ENCODE measurements around the gene MAP1A. TPM values are rescaled to one million over a fixed set of nuclear protein-coding genes. Genes with fewer than 3 reads are reported as not detected.

Gene MAP1A
- polyA plus RNA-seq, 6 donors from 2014 or later = 0.03 to 0.29 (median 0.05) TPM; not detected in 3

- peaks cover 26 to 54% (median 33%) of the 10 kb centered on the region in 3 donors for H3K27me3 Mint-ChIP-seq
- peaks cover 28 to 34% (median 33%) of the 10 kb centered on the region in 3 donors for H3K4me1 Mint-ChIP-seq
- H3K36me3 Mint-ChIP-seq = no peaks in the 10 kb centered on the region
- peak overlapping the region in 2 of 6 donors; percentile 4 to 47 for H3K27ac Mint-ChIP-seq
- DNase-seq (no peak), ATAC-seq (ENCODE audit: low read depth in 2 of 2) (no peak)
- H3K9me3 Mint-ChIP-seq = no peaks in the 10 kb centered on the region
- H3K4me3 Mint-ChIP-seq = no peak overlapping the region
Observed at GRCh38 chr15:43515741-43516140, 1.7 kb upstream of the MAP1A start.

- peak overlapping the region in 1 of 8 donors; percentile 67 for H3K4me3 Mint-ChIP-seq
- no peaks in the 10 kb centered on the region for H3K36me3 Mint-ChIP-seq
- H3K27ac Mint-ChIP-seq = peak overlapping the region in 1 of 6 donors; percentile 37
- H3K4me1 Mint-ChIP-seq = peaks cover 26 to 30% (median 30%) of the 10 kb centered on the region in 3 donors
- H3K27me3 Mint-ChIP-seq = peaks cover 26 to 54% (median 33%) of the 10 kb centered on the region in 3 donors
- DNase-seq (no peak), ATAC-seq (ENCODE audit: low read depth in 2 of 2) (no peak)
- no peaks in the 10 kb centered on the region for H3K9me3 Mint-ChIP-seq
Observed at GRCh38 chr15:43516185-43516584, 1.2 kb upstream of the MAP1A start.

GRCh38 chr15:43516801-43517353 lies 531 bp upstream of the MAP1A start:
- H3K27me3 Mint-ChIP-seq = peaks cover 26 to 51% (median 33%) of the 10 kb centered on the region in 3 donors
- peak overlapping the region in 4 of 8 donors; percentile 42 to 74 (median 56) for H3K4me3 Mint-ChIP-seq
- peaks cover 21 to 25% (median 24%) of the 10 kb centered on the region in 3 donors for H3K4me1 Mint-ChIP-seq
- ATAC-seq (ENCODE audit: low read depth in 2 of 2) (no peak), DNase-seq (no peak)
- no peaks in the 10 kb centered on the region for H3K36me3 Mint-ChIP-seq
- no peaks in the 10 kb centered on the region for H3K9me3 Mint-ChIP-seq
- H3K27ac Mint-ChIP-seq = peak overlapping the region in 1 of 6 donors; percentile 57

GRCh38 chr15:43518197-43518761 lies 871 bp downstream of the MAP1A start:
- ATAC-seq (ENCODE audit: low read depth in 2 of 2) (peak; percentile 69 to 71), DNase-seq (no peak)
- H3K4me1 Mint-ChIP-seq = peaks cover 21 to 25% (median 24%) of the 10 kb centered on the region in 3 donors
- H3K36me3 Mint-ChIP-seq = no peaks in the 10 kb centered on the region
- peak overlapping the region in 7 of 8 donors; percentile 72 to 86 (median 75) for H3K4me3 Mint-ChIP-seq
- peak overlapping the region in 4 of 6 donors; percentile 57 to 94 (median 72) for H3K27ac Mint-ChIP-seq
- peaks cover 24 to 51% (median 26%) of the 10 kb centered on the region in 3 donors for H3K27me3 Mint-ChIP-seq
- no peaks in the 10 kb centered on the region for H3K9me3 Mint-ChIP-seq

- Mint-ChIP-seq H3K27ac (peak overlapping the region in 1 of 6 donors; percentile 42), H3K4me3 (peak overlapping the region in 4 of 8 donors; percentile 11 to 75 (median 60)), H3K9me3 (no peaks in the 10 kb centered on the region), H3K4me1 (peaks cover 21 to 25% (median 24%) of the 10 kb centered on the region in 3 donors), H3K36me3 (no peaks in the 10 kb centered on the region), H3K27me3 (peaks cover 24 to 51% (median 26%) of the 10 kb centered on the region in 3 donors)
- DNase-seq = no peak
- ATAC-seq (ENCODE audit: low read depth in 2 of 2) = peak in 1 of 2 donors; percentile 22
Observed at GRCh38 chr15:43519196-43519595, 1.8 kb downstream of the MAP1A start.

GRCh38 chr15:43520138-43520537 lies 2.7 kb downstream of the MAP1A start:
- Mint-ChIP-seq H3K4me1 (peaks cover 23 to 25% (median 25%) of the 10 kb centered on the region in 3 donors), H3K9me3 (no peaks in the 10 kb centered on the region)
- ATAC-seq (ENCODE audit: low read depth in 2 of 2) = no peak

GRCh38 chr15:43521419-43521818 lies 4.0 kb downstream of the MAP1A start:
- DNase-seq (no peak), ATAC-seq (ENCODE audit: low read depth in 2 of 2) (no peak)
- Mint-ChIP-seq H3K9me3 (no peaks in the 10 kb centered on the region), H3K27me3 (peaks cover 8 to 41% (median 15%) of the 10 kb centered on the region in 3 donors), H3K27ac (no peak overlapping the region), H3K36me3 (no peaks in the 10 kb centered on the region), H3K4me1 (peaks cover 25 to 26% (median 25%) of the 10 kb centered on the region in 3 donors), H3K4me3 (no peak overlapping the region)

More at GRCh38 chr15:43520138-43520537, 2.7 kb downstream of the MAP1A start:
- H3K27ac Mint-ChIP-seq = no peak overlapping the region
- H3K27me3 Mint-ChIP-seq = peaks cover 21 to 51% (median 24%) of the 10 kb centered on the region in 3 donors
- H3K4me3 Mint-ChIP-seq = no peak overlapping the region
- no peaks in the 10 kb centered on the region for H3K36me3 Mint-ChIP-seq
- DNase-seq = no peak

GRCh38 chr15:43522247-43522646 lies 4.8 kb downstream of the MAP1A start:
- Mint-ChIP-seq H3K27ac (peak overlapping the region in 3 of 6 donors; percentile 31 to 78 (median 46)), H3K4me3 (peak overlapping the region in 1 of 8 donors; percentile 72), H3K36me3 (no peaks in the 10 kb centered on the region), H3K9me3 (no peaks in the 10 kb centered on the region), H3K27me3 (peaks cover 8 to 33% (median 8%) of the 10 kb centered on the region in 3 donors), H3K4me1 (peaks cover 20 to 23% (median 21%) of the 10 kb centered on the region in 3 donors)
- ATAC-seq (ENCODE audit: low read depth in 2 of 2) (no peak), DNase-seq (no peak)

GRCh38 chr15:43523646-43524045 lies 6.2 kb downstream of the MAP1A start:
- Mint-ChIP-seq H3K4me3 (no peak overlapping the region), H3K4me1 (peaks cover 6 to 9% (median 9%) of the 10 kb centered on the region in 3 donors), H3K9me3 (no peaks in the 10 kb centered on the region), H3K27me3 (peaks cover 0 to 19% (median 0%) of the 10 kb centered on the region in 3 donors), H3K27ac (peak overlapping the region in 2 of 6 donors; percentile 32 to 69), H3K36me3 (no peaks in the 10 kb centered on the region)
- no peak for DNase-seq
- no peak for ATAC-seq (ENCODE audit: low read depth in 2 of 2)

GRCh38 chr15:43524254-43524845 lies 6.9 kb downstream of the MAP1A start:
- Mint-ChIP-seq H3K27ac (peak overlapping the region in 3 of 6 donors; percentile 10 to 83 (median 69)), H3K4me1 (peaks cover 0 to 3% (median 3%) of the 10 kb centered on the region in 3 donors), H3K4me3 (no peak overlapping the region), H3K9me3 (no peaks in the 10 kb centered on the region), H3K27me3 (peaks cover 0 to 13% (median 0%) of the 10 kb centered on the region in 3 donors), H3K36me3 (no peaks in the 10 kb centered on the region)
- peak in 1 of 2 donors; percentile 35 for ATAC-seq (ENCODE audit: low read depth in 2 of 2)
- no peak for DNase-seq

- H3K27ac Mint-ChIP-seq = no peak overlapping the region
- H3K9me3 Mint-ChIP-seq = no peaks in the 10 kb centered on the region
- no peak for ATAC-seq (ENCODE audit: low read depth in 2 of 2)
- H3K27me3 Mint-ChIP-seq = peaks cover 0 to 6% (median 0%) of the 10 kb centered on the region in 3 donors
- DNase-seq = no peak
- H3K36me3 Mint-ChIP-seq = no peaks in the 10 kb centered on the region
- H3K4me3 Mint-ChIP-seq = no peak overlapping the region
- H3K4me1 Mint-ChIP-seq = peaks cover 0 to 3% (median 3%) of the 10 kb centered on the region in 3 donors
Observed at GRCh38 chr15:43525131-43525530, 7.7 kb downstream of the MAP1A start.

GRCh38 chr15:43526261-43526930 lies 9.0 kb downstream of the MAP1A start:
- ATAC-seq (ENCODE audit: low read depth in 2 of 2) (no peak), DNase-seq (no peak)
- peaks cover 0 to 3% (median 3%) of the 10 kb centered on the region in 3 donors for H3K4me1 Mint-ChIP-seq
- H3K27me3 Mint-ChIP-seq = peaks cover 0 to 6% (median 0%) of the 10 kb centered on the region in 3 donors
- H3K4me3 Mint-ChIP-seq = no peak overlapping the region
- H3K9me3 Mint-ChIP-seq = no peaks in the 10 kb centered on the region
- H3K36me3 Mint-ChIP-seq = no peaks in the 10 kb centered on the region
- no peak overlapping the region for H3K27ac Mint-ChIP-seq

All from naive B cell (primary cell).